Thyroid gland (tissue), 4 donors: ENCODE measurements around the gene CFAP221. TPM values are rescaled to one million over a fixed set of nuclear protein-coding genes. Genes with fewer than 3 reads are reported as not detected.

Source experiments
- DNase-seq, 2 donors: peaks; one replicate each; pipeline ENCODE4 v3.0.0-alpha.2; 2019
- H3K27ac ChIP-seq, 3 donors: fragments of 200-600 bp; sonication (generic); 1 replicate in 2 of 3; 2 replicates in 1 of 3; pipeline ENCODE4 v1.5.1; 2016 to 2019; ENCODE audit warnings: mild to moderate bottlenecking in 1 of 3, moderate library complexity in 1 of 3
- H3K27me3 ChIP-seq: fragments of 200-600 bp; sonication (generic); one replicate; pipeline ENCODE4 v1.5.1; 2019
- H3K36me3 ChIP-seq, 2 donors: fragments of 200-600 bp; sonication (generic); one replicate each; pipeline ENCODE4 v1.5.1; 2016 to 2019
- H3K4me1 ChIP-seq, 2 donors: fragments of 200-600 bp; sonication (generic); one replicate each; pipeline ENCODE4 v1.5.1; 2017 to 2019
- H3K4me3 ChIP-seq, 3 donors: fragments of 200-600 bp; sonication (generic); replicated peaks in 1 of 3; 1 replicate in 2 of 3; 2 replicates in 1 of 3; pipeline ENCODE4 v1.5.1; 2016; ENCODE audit warnings: mild to moderate bottlenecking in 1 of 3
- H3K9me3 ChIP-seq: fragments of 200-600 bp; sonication (generic); one replicate; pipeline ENCODE4 v1.5.1; 2017
- CTCF ChIP-seq, 6 experiments: fragments of 200-600 bp in 3 of 6; fragments of 450-650 bp in 3 of 6; sonication (generic) in 3 of 6; IDR thresholded peaks; one replicate each; pipeline ENCODE4 v1.5.1; 2016 to 2019; ENCODE audit warnings: antibody characterized with exemption in 6 of 6, mild to moderate bottlenecking in 2 of 6, inconsistent platforms in 1 of 6, moderate library complexity in 1 of 6
- POLR2A ChIP-seq, 2 donors: fragments of 450-650 bp; IDR thresholded peaks; one replicate each; pipeline ENCODE4 v1.6.1; 2017; ENCODE audit warnings: antibody characterized with exemption in 2 of 2, mild to moderate bottlenecking in 2 of 2, moderate library complexity in 1 of 2
- WGBS, 2 donors: methylation state at CpG; one replicate each; pipeline ENCODE4 v1.1.5; 2017; 5-methylcytosine and 5-hydroxymethylcytosine counted together
- intact Hi-C: fragments of 100-400 bp; cut with DNase I; formaldehyde crosslinking; loops from one replicate; pipeline ENCODE4 v1.15.1; 2023
- total RNA-seq, 4 donors: library from RNA; depleted of rRNA; stranded (reverse); fragments of >200 nt; gene quantifications; one replicate each; pipeline ENCODE4 v1.2.3, GENCODE V29; 2016

CFAP221 gene
- total RNA-seq, 4 donors from 2014 or later = 1.6 to 13.1 (median 9.7) TPM

- Histone ChIP-seq H3K27me3 (no peaks in the 10 kb centered on the region), H3K27ac (no peak overlapping the region), H3K4me3 (no peak overlapping the region), H3K36me3 (no peaks in the 10 kb centered on the region), H3K4me1 (no peaks in the 10 kb centered on the region), H3K9me3 (no peaks in the 10 kb centered on the region)
- TF ChIP-seq CTCF (IDR thresholded peaks at IDR 0.05) = no peak
- no peak for TF ChIP-seq POLR2A (IDR thresholded peaks at IDR 0.05)
- 90 to 100% methylated on average over 1 of the region's 1 CpG for WGBS, 2 donors
- intact Hi-C loops = no loop called here
- DNase-seq = no peak
These were observed 31.3 kb upstream of the CFAP221 start for GRCh38 chr2:119512946-119513345.

DNA sequence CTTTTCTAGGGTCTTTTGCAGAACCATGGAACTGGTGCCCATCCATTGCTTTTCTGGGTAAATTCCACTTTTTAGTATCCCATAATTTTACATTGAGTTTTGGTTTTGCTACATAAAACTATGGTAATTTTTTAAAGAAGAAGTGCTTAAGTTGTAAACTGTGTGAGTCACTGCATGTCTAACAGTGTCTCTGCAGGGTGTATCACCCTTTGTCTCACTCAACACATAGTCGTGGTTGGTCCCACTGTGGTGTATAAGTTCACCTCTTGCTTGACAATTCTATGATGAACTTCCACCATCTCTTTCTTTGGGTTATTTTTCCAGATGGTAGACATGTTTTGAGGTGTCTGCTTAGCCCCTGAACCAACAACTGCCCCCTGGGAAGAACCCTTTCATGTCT is 30.4 kb upstream of the CFAP221 start:
- no peak for TF ChIP-seq POLR2A (IDR thresholded peaks at IDR 0.05)
- TF ChIP-seq CTCF (IDR thresholded peaks at IDR 0.05) = no peak

GRCh38 chr2:119516121-119516520 is 28.1 kb upstream of the CFAP221 start:
- TF ChIP-seq CTCF (IDR thresholded peaks at IDR 0.05) = no peak
- TF ChIP-seq POLR2A (IDR thresholded peaks at IDR 0.05) = no peak
- Histone ChIP-seq H3K27me3 (no peaks in the 10 kb centered on the region), H3K4me1 (no peaks in the 10 kb centered on the region), H3K9me3 (no peaks in the 10 kb centered on the region), H3K27ac (no peak overlapping the region), H3K36me3 (no peaks in the 10 kb centered on the region), H3K4me3 (no peak overlapping the region)
- WGBS, 2 donors = 86 to 89% methylated on average over 2 of the region's 2 CpGs
- DNase-seq = no peak
- intact Hi-C loops = loop anchor here (5.0 kb wide), 1 partner anchor 146 kb away; no protein-coding TSS in a partner anchor

More for the DNA sequence above, 30.4 kb upstream of the CFAP221 start:
- no peaks in the 10 kb centered on the region for H3K27me3 ChIP-seq
- H3K9me3 ChIP-seq = no peaks in the 10 kb centered on the region
- WGBS, 2 donors = 47 to 62% methylated on average over 1 of the region's 1 CpG
- H3K27ac ChIP-seq = no peak overlapping the region
- H3K4me3 ChIP-seq = no peak overlapping the region
- no peak for DNase-seq
- H3K36me3 ChIP-seq = no peaks in the 10 kb centered on the region
- intact Hi-C loops = no loop called here
- H3K4me1 ChIP-seq = no peaks in the 10 kb centered on the region

- Histone ChIP-seq H3K36me3 (no peaks in the 10 kb centered on the region), H3K4me1 (no peaks in the 10 kb centered on the region), H3K27ac (no peak overlapping the region), H3K27me3 (no peaks in the 10 kb centered on the region), H3K4me3 (no peak overlapping the region), H3K9me3 (no peaks in the 10 kb centered on the region)
- peak; percentile 74 to 82 for DNase-seq
- intact Hi-C loops = loop anchor here (5.0 kb wide), 1 partner anchor 145 kb away; no protein-coding TSS in a partner anchor
- TF ChIP-seq POLR2A (IDR thresholded peaks at IDR 0.05) (no peak), CTCF (IDR thresholded peaks at IDR 0.05) (peak in 5 of 6 experiments; percentile 53 to 80 (median 61))
- 24 to 27% methylated on average over 7 of the region's 7 CpGs for WGBS, 2 donors
These were observed 26.8 kb upstream of the CFAP221 start for GRCh38 chr2:119517433-119517832.

DNA sequence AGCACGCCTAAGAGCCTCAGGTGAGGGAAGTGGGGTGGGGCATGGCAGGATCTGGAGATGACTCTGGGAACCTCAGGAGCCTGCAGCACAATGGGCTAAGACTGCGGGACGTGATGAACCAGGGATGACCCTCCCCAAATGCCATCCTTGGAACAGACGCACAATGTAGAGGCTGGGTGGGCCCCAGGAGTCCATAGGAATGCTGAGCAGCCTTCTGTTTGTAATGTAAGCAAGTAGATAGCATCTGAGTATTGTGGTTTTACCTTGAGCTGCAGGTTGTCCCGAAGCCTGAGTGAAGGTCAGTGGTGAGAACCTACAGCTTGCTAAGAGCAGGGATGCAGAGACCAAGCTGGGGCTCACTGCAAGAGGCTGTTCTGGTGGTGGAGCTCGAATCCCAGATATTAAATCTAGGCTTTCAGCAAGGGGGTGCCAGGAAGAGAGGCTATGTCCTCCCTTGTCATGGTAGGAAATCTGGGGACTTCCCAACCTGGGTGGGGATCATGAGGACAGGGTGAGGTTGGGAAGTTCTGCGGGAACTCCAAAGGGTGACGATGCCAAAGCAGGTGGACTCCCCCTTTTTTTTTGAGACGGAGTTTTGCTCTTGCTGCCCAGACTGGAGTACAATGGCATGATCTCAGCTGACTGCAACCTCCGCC is 25.7 kb upstream of the CFAP221 start:
- peaks cover 0 to under 1% of the 10 kb centered on the region in 2 donors for H3K4me1 ChIP-seq
- H3K9me3 ChIP-seq = no peaks in the 10 kb centered on the region
- 83 to 87% methylated on average over 9 to 10 of the region's 10 CpGs for WGBS, 2 donors
- H3K36me3 ChIP-seq = no peaks in the 10 kb centered on the region
- H3K27me3 ChIP-seq = no peaks in the 10 kb centered on the region
- H3K27ac ChIP-seq = no peak overlapping the region
- TF ChIP-seq POLR2A (IDR thresholded peaks at IDR 0.05) = no peak
- TF ChIP-seq CTCF (IDR thresholded peaks at IDR 0.05) = no peak
- no peak for DNase-seq
- H3K4me3 ChIP-seq = no peak overlapping the region
- intact Hi-C loops = loop anchor here (5.0 kb wide), 1 partner anchor 144 kb away; no protein-coding TSS in a partner anchor
